ENCODE measurements around the gene CSF3. TPM values are rescaled to one million over a fixed set of nuclear protein-coding genes. Genes with fewer than 3 reads are reported as not detected.
A peak's percentile ranks its signal among the peaks of the same experiment; 100 is the strongest.

The CSF3 gene
- total RNA-seq, 3 donors from 2014 or later (not counting 1 experiment from before 2014, with no cell fraction given): not detected

GRCh38 chr17:40060887-40061608 lies 45.8 kb downstream of the CSF3 start:
- intact Hi-C loops (cut with micrococcal nuclease): loop anchor here (5.0 kb wide), 1 partner anchor 51 kb away; no protein-coding TSS in a partner anchor
- H3K27ac Mint-ChIP-seq: no peak overlapping the region
- peaks cover 30 to 38% of the 10 kb centered on the region in 2 donors for H3K4me1 Mint-ChIP-seq
- Histone ChIP-seq H3K36me3 (ENCODE audit: control insufficient read depth, insufficient read depth, low read length) (no peaks in the 10 kb centered on the region), H3K4me1 (ENCODE audit: control insufficient read depth, insufficient read depth, low read length) (peaks cover 34% of the 10 kb centered on the region), H3K4me3 (ENCODE audit: low read length) (no peak overlapping the region), H3K27ac (ENCODE audit: low read length) (no peak overlapping the region), H3K27me3 (ENCODE audit: control insufficient read depth, insufficient read depth, low read length) (no peaks in the 10 kb centered on the region), H3K9me3 (ENCODE audit: control insufficient read depth, insufficient read depth, low read length) (no peaks in the 10 kb centered on the region)
- peaks cover 0 to 2% of the 10 kb centered on the region in 2 donors for H3K27me3 Mint-ChIP-seq (ENCODE audit: low read depth in 2 of 2)
- H3K4me3 Mint-ChIP-seq: peak overlapping the region; percentile 92
- no peak for DNase-seq
- no peak for TF ChIP-seq CTCF (IDR thresholded peaks at IDR 0.05)
- no peaks in the 10 kb centered on the region for H3K36me3 Mint-ChIP-seq
- WGBS (ENCODE audit: insufficient coverage): 91% methylated on average over 11 of the region's 11 CpGs
- H3K9me3 Mint-ChIP-seq: no peaks in the 10 kb centered on the region
- no peak for ATAC-seq

- Histone ChIP-seq H3K4me1 (ENCODE audit: control insufficient read depth, insufficient read depth, low read length) (peaks cover 37% of the 10 kb centered on the region), H3K36me3 (ENCODE audit: control insufficient read depth, insufficient read depth, low read length) (no peaks in the 10 kb centered on the region), H3K27ac (ENCODE audit: low read length) (no peak overlapping the region), H3K9me3 (ENCODE audit: control insufficient read depth, insufficient read depth, low read length) (no peaks in the 10 kb centered on the region), H3K27me3 (ENCODE audit: control insufficient read depth, insufficient read depth, low read length) (no peaks in the 10 kb centered on the region), H3K4me3 (ENCODE audit: low read length) (no peak overlapping the region)
- no peaks in the 10 kb centered on the region for H3K36me3 Mint-ChIP-seq
- peaks cover 30 to 40% of the 10 kb centered on the region in 2 donors for H3K4me1 Mint-ChIP-seq
- no peak for DNase-seq
- peak overlapping the region; percentile 69 to 81 for H3K27ac Mint-ChIP-seq
- ATAC-seq: no peak
- peak overlapping the region; percentile 92 for H3K4me3 Mint-ChIP-seq
- no peak for TF ChIP-seq CTCF (IDR thresholded peaks at IDR 0.05)
- peaks cover 0 to 2% of the 10 kb centered on the region in 2 donors for H3K27me3 Mint-ChIP-seq (ENCODE audit: low read depth in 2 of 2)
- 60% methylated on average over 10 of the region's 10 CpGs for WGBS (ENCODE audit: insufficient coverage)
- H3K9me3 Mint-ChIP-seq: no peaks in the 10 kb centered on the region
- intact Hi-C loops (cut with micrococcal nuclease): loop anchor here (1.0 to 5.0 kb wide), 2 partner anchors 51 to 107 kb away; no protein-coding TSS in a partner anchor
Observed at GRCh38 chr17:40061609-40062038, 46.4 kb downstream of the CSF3 start.

GRCh38 chr17:40062329-40063186 lies 47.3 kb downstream of the CSF3 start, which contains the start of gene THRA:
Gene THRA (plus strand): TSS chr17:40062965. CDS start chr17:40074489, 11,524 bp downstream.
- peaks cover 35 to 46% of the 10 kb centered on the region in 2 donors for H3K4me1 Mint-ChIP-seq
- ATAC-seq: peak; percentile 93 to 96 (median 95)

More at GRCh38 chr17:40062329-40063186, 47.3 kb downstream of the CSF3 start, which contains the start of gene THRA:
- WGBS (ENCODE audit: insufficient coverage): under 1% methylated on average over 82 of the region's 83 CpGs
- H3K4me3 Mint-ChIP-seq: peak within 1 kb of the TSS; percentile 92
- H3K9me3 Mint-ChIP-seq: no peaks in the 10 kb centered on the region
- Histone ChIP-seq H3K36me3 (ENCODE audit: control insufficient read depth, insufficient read depth, low read length) (no peaks in the 10 kb centered on the region), H3K27me3 (ENCODE audit: control insufficient read depth, insufficient read depth, low read length) (no peaks in the 10 kb centered on the region), H3K27ac (ENCODE audit: low read length) (peak within 1 kb of the TSS; percentile 45), H3K4me3 (ENCODE audit: low read length) (peak within 1 kb of the TSS; percentile 79), H3K4me1 (ENCODE audit: control insufficient read depth, insufficient read depth, low read length) (peaks cover 44% of the 10 kb centered on the region), H3K9me3 (ENCODE audit: control insufficient read depth, insufficient read depth, low read length) (no peaks in the 10 kb centered on the region)
- no peak for TF ChIP-seq CTCF (IDR thresholded peaks at IDR 0.05)
- intact Hi-C loops (cut with micrococcal nuclease): loop anchor here (1.0 to 5.0 kb wide), 2 partner anchors 50 to 106 kb away; no protein-coding TSS in a partner anchor
- peak; percentile 69 to 86 for DNase-seq
- no peaks in the 10 kb centered on the region for H3K36me3 Mint-ChIP-seq
- no peaks in the 10 kb centered on the region for H3K27me3 Mint-ChIP-seq (ENCODE audit: low read depth in 2 of 2)
- peak within 1 kb of the TSS; percentile 69 to 81 for H3K27ac Mint-ChIP-seq

Measured in natural killer cell (primary cell).